Ovary (tissue), 3 donors: ENCODE measurements around the gene ADCY9.

ENCODE experiments used
- POLR2A ChIP-seq: fragments of 450-650 bp; IDR thresholded peaks from one replicate; pipeline ENCODE4 v1.6.1; 2017; ENCODE audit warnings: antibody characterized with exemption, mild to moderate bottlenecking, moderate library complexity
- TF ChIP-seq, protein P1 (sequence below), 3 donors: fragments of 450-650 bp in 2 of 3; fragments of 200-600 bp in 1 of 3; IDR thresholded peaks; one replicate each; pipeline versions ENCODE4 v1.5.1 to v1.8.0; 2016 to 2022; ENCODE audit warnings: antibody characterized with exemption in 3 of 3, mild to moderate bottlenecking in 1 of 3
- donor health status: DM: no; HTN: no; CAD: no.

DNA sequence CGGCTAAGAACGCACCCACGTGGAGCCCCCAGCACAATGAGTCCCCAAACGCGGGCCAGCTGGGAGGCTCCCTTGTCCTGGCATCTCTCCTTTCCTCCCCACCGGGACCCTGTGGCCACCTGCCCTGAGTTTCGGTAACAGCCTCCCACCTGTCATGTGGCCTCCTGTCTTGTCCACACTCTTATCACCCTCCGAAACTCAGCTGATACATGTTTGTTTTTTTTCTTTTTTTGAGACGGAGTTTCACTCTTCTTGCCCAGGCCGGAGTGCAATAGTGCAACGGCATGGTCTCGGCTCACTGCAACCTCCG lies 130.1 kb downstream of the ADCY9 start:
- no peak for TF ChIP-seq POLR2A
- TF ChIP-seq, protein P1, sequence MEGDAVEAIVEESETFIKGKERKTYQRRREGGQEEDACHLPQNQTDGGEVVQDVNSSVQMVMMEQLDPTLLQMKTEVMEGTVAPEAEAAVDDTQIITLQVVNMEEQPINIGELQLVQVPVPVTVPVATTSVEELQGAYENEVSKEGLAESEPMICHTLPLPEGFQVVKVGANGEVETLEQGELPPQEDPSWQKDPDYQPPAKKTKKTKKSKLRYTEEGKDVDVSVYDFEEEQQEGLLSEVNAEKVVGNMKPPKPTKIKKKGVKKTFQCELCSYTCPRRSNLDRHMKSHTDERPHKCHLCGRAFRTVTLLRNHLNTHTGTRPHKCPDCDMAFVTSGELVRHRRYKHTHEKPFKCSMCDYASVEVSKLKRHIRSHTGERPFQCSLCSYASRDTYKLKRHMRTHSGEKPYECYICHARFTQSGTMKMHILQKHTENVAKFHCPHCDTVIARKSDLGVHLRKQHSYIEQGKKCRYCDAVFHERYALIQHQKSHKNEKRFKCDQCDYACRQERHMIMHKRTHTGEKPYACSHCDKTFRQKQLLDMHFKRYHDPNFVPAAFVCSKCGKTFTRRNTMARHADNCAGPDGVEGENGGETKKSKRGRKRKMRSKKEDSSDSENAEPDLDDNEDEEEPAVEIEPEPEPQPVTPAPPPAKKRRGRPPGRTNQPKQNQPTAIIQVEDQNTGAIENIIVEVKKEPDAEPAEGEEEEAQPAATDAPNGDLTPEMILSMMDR (IDR thresholded peaks at IDR 0.05), result no peak
